GM18517 (cell line): Measurements from ENCODE around the gene DEPDC5.
"Not testable (repeated sequence)": the region's sequence is repeated elsewhere in the genome, so short reads cannot be mapped to it uniquely, and the experiment has no call there.

ENCODE experiments used
- ATAC-seq: cut with Tn5 transposase; IDR thresholded peaks from one replicate; pipeline ENCODE4 v1.9.1; 2021; ENCODE audit warnings: mild to moderate bottlenecking, moderate library complexity; ENCODE audit not compliant: unreplicated experiment

The DEPDC5 gene

GRCh38 chr22:31813898-31814297 lies 60.1 kb downstream of the DEPDC5 start:
- not testable (repeated sequence) for ATAC-seq

DNA sequence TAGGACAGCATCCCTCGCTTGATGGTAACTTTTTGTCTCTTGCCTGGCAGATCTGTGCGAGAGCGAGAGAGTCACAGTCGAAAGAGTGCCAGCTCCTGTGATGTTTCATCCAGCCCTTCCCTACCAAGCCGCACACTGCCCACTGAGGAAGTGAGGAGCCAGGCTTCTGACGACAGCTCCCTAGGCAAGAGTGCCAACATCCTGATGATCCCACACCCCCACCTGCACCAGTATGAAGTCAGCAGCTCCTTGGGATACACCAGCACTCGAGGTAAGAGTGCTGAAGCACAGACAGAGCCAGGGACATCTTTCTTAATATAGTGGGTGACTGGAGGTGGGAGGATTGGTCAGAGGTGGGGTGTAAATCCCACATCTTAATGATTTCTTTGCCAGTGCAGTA lies 61.1 kb downstream of the DEPDC5 start:
- no peak for ATAC-seq

GRCh38 chr22:31815383-31815814 lies 61.6 kb downstream of the DEPDC5 start:
- not testable (repeated sequence) for ATAC-seq

DNA sequence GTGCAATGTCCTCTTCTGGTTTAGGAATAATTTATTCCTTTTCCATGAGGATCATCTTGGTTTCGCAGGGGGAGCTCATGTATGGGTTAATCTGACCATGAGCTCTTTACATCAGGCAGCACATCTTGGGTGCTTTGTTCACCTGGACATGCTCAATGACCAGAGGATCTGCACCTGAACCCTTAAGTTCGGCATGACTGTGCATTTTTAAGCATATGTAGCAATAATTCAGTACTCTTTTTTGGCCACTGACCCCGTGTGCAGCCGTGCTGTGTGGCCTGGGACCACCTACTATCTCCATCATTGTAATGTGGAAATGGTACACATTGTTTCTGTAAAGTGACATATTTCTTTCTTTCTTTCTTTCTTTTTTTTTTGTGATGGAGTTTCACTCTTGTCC lies 62.9 kb downstream of the DEPDC5 start:
- no peak for ATAC-seq

GRCh38 chr22:31818481-31819392 lies 64.9 kb downstream of the DEPDC5 start:
- ATAC-seq: no peak

GRCh38 chr22:31820655-31821054 lies 66.8 kb downstream of the DEPDC5 start:
- no peak for ATAC-seq

DNA sequence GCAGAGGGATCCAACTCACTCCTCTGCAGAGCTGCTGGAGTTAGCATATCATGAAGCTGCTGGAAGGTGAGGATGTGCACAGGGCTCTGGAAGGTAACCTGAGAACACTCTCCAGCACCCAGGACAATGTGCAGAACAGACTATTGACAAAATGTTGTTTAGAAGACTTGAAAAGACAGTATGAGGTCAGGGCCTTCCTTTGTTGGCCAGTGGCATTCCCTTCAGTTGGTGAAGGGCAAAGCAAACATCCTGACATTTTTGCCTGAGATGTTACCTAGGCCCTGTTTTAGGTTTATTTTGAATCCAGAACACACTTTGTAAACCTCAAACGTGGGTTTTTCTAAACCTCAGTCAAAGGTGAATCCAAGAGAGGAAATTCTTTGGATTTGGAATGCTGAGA lies 67.8 kb downstream of the DEPDC5 start:
- no peak for ATAC-seq

- no peak for ATAC-seq
Measured at GRCh38 chr22:31822523-31822922, 68.7 kb downstream of the DEPDC5 start.

GRCh38 chr22:31825513-31825912 lies 71.7 kb downstream of the DEPDC5 start:
- no peak for ATAC-seq

- no peak for ATAC-seq
Measured at GRCh38 chr22:31826443-31826842, 72.6 kb downstream of the DEPDC5 start.

- ATAC-seq: no peak
Measured at GRCh38 chr22:31828739-31829138, 74.9 kb downstream of the DEPDC5 start.

DNA sequence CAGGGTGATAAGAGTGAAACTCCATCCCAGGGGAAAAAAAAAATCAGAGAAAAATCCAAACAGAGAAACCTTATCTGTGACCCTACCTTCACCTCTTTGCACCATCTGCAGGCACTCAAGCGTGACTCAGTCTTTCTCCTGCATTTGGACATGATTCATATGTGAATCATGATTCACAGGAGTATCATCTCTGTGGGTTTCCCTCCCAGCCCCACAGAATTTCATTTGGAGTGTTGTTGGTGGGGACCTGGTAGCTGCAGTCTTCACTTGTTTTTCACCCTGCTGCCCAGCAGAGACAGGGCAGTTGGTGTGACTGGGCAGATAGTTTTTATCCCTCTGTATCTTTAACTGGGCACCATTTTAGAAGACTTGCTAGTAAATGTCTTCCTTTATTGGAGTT lies 75.7 kb downstream of the DEPDC5 start:
- no peak for ATAC-seq

DNA sequence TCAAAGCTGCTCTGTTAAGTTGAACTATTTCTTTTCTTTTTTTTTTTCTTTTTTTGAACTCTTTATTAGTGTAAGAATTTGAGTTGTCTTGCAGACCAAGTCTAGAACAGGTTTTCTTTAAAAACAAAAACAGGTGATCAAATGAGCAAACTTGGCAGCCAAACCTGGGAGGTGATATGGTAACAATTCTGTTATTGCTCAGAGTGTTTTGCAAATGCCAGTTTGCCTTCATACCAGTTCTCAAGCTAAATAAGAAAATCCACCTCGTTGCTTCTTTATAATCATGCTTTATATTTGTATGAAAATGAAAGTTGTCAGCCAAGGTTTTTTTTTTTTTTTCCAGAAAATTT lies 76.9 kb downstream of the DEPDC5 start:
- ATAC-seq: no peak

GRCh38 chr22:31833930-31834329 lies 80.1 kb downstream of the DEPDC5 start:
- ATAC-seq: no peak

DNA sequence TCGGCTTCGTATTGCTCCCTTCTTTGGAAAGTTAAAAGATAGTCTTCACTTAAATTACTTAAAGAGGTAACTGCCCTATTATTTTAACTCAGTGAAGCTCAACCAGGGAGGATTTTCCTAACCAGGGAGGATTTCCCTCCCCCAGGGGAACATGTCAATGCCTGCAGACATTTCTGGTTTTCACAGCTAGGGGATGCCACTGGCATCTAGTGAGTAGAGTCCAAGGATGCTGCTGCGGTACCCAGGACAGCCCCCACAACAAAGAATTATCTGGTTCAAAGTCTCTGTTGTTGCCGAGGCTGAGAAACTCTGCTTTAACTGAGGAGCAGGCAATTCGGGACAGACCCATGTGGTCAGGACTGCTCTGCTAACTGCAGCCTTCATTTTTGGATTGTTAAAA lies 82.2 kb downstream of the DEPDC5 start:
- ATAC-seq: no peak

GRCh38 chr22:31838917-31839316 lies 85.1 kb downstream of the DEPDC5 start:
- no peak for ATAC-seq

DNA sequence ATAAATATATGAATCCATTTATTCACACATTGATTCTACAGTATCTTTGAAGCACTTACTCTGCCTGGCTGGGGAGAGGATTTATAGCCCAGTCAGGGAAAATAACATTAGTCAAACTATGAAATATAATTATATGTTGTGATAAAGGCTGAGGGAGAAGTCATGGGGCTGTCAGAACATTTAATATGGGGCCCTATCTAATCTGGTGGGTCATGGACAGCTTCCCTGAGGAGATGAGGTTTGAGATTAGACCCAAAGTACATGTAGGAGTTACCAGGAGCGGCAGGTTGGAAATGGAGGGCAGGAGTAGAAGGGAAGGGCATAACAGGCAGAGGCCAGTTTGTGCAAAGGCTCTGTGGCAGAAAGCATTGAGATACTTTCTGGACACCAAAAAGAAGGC lies 86.2 kb downstream of the DEPDC5 start:
- no peak for ATAC-seq

DNA sequence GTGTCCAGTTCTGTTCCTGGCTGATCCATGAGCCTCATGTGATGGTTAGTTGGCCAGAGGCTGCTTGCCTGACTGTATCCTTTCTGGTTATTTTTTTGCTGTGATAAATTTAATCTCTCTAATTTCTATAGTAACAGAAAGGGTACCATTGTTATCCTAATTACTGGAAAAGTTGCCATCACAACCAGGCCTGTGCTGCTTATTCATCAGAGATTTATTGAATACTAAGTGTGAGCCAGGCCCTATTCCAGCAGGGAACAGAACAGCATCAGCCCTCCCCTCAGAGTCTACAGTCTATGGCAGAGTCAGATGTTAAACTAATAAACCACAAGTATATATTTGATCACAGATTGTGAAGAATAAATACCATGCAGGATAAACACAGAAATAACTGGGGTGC lies 86.8 kb downstream of the DEPDC5 start:
- no peak for ATAC-seq

DNA sequence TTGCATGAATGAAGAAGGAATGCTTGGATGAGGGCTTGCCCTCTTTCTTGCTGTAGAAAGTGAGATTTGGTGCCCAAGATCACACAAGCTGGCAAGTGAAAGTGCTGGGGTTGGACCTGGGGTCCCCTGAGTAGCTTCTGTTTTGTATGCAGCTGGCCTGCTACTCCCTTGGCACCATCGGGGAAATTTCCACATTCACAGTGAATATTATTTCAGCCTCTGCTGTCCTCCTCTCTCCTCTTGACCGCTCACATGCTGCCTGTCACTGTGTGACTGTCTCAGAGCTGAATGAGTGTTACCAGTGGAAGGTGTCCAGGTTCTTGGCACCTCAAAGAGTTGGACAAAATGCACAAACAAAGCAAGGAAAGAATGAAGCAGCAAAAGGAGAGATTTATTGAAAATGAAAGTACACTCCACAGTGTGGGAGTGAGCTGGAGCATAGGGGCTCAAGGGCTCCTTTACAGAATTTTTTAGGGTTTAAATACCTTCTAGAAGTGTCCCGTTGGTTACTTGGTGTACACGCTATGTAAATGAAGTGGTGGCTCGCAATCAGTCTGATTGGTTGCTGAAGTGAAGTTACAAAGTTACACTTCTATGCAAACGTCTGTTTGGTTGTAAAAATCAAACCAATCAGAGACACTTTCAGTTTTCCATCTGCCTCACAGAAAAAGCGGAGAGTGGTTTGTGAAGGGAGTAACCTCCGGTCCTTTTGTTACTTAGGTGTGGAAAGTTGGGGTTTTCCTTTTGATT lies 87.4 kb downstream of the DEPDC5 start:
- ATAC-seq: no peak

- no peak for ATAC-seq
Measured at GRCh38 chr22:31843526-31843925, 89.7 kb downstream of the DEPDC5 start.

DNA sequence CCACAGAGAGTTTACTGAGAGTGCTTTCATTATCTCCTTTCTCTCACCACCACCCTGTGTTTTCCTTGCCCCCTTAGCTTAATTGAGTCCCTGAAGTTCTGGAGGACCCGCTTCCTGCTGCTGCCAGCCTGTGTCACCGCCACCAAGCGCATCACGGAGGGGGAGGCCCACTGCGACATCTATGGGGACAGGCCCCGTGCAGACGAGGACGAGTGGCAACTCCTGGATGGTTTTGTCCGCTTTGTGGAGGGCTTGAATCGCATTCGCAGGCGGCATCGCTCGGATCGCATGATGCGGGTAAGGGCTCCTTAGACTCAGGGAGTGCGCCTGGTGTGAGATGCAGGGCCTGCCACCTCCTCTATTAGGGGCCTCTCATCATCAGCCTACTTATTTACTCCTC lies 91.1 kb downstream of the DEPDC5 start:
- no peak for ATAC-seq
